Activated CD8-positive, alpha-beta memory T cell treated with anti-CD3 and anti-CD28 coated beads, Interleukin-2, amount 10 ng/mL, durations not matched to agents 7 days and 5 days (primary cell): ENCODE data around the gene TMEM106B. TPM values are rescaled to one million over a fixed set of nuclear protein-coding genes. Genes with fewer than 3 reads are reported as not detected.

Experiments
- ATAC-seq: fragments of 150-1000 bp; cut with Tn5 transposase; one replicate; pipeline ENCODE4 v1.10.0; 2021; ENCODE audit warnings: moderate library complexity
- CTCF ChIA-PET: fragments of 350-600 bp; sonication (Branson Sonifier 250); formaldehyde crosslinking; loops from one replicate; lab custom pipeline; 2021; ENCODE audit warnings: antibody characterized with exemption; lab: Charles Lee
- DNase-seq: peaks from one replicate; pipeline ENCODE4 v3.0.0-alpha.2; 2020
- H3K27ac Mint-ChIP-seq: one replicate; pipeline ENCODE4 v1.8.0; 2021; ENCODE audit warnings: mild to moderate bottlenecking, mixed read lengths
- H3K27me3 Mint-ChIP-seq: one replicate; pipeline ENCODE4 v1.8.0; 2021; ENCODE audit warnings: mixed read lengths
- H3K36me3 Mint-ChIP-seq: one replicate; pipeline ENCODE4 v1.8.0; 2021; ENCODE audit warnings: mild to moderate bottlenecking, mixed read lengths
- H3K4me1 Mint-ChIP-seq: one replicate; pipeline ENCODE4 v1.8.0; 2021; ENCODE audit warnings: mixed read lengths
- H3K4me3 Mint-ChIP-seq: one replicate; pipeline ENCODE4 v1.8.0; 2021; ENCODE audit warnings: mild to moderate bottlenecking, moderate library complexity, mixed read lengths
- H3K9me3 Mint-ChIP-seq: one replicate; pipeline ENCODE4 v1.8.0; 2022; ENCODE audit warnings: low read depth, mixed read lengths
- total RNA-seq, 2 experiments: library from RNA; stranded (reverse); gene quantifications; one replicate each; pipeline ENCODE4 v1.2.3, GENCODE V29; 2021

TMEM106B gene
- total RNA-seq, 2 experiments from 2014 or later = 23.0 to 23.2 TPM

GRCh38 chr7:12234334-12234865 is 23.3 kb downstream of the TMEM106B start:
- Mint-ChIP-seq H3K36me3 (peaks cover 35% of the 10 kb centered on the region), H3K4me3 (no peak overlapping the region), H3K27me3 (no peaks in the 10 kb centered on the region), H3K9me3 (no peaks in the 10 kb centered on the region), H3K27ac (no peak overlapping the region), H3K4me1 (peaks cover 3% of the 10 kb centered on the region)
- ATAC-seq (no peak), DNase-seq (no peak)
- CTCF ChIA-PET = no interaction called here

GRCh38 chr7:12235970-12236369 is 24.9 kb downstream of the TMEM106B start:
- ATAC-seq (no peak), DNase-seq (no peak)
- Mint-ChIP-seq H3K27me3 (no peaks in the 10 kb centered on the region), H3K36me3 (peaks cover 32% of the 10 kb centered on the region), H3K27ac (no peak overlapping the region), H3K4me3 (no peak overlapping the region), H3K4me1 (peaks cover 10% of the 10 kb centered on the region), H3K9me3 (no peaks in the 10 kb centered on the region)
- CTCF ChIA-PET = interaction anchor here (0.6 kb wide), 1 partner anchor 151 kb away, joined by 4 read pairs; no protein-coding TSS in a partner anchor

GRCh38 chr7:12237007-12237406 is 25.9 kb downstream of the TMEM106B start:
- H3K36me3 Mint-ChIP-seq = peaks cover 37% of the 10 kb centered on the region
- no peak overlapping the region for H3K4me3 Mint-ChIP-seq
- H3K4me1 Mint-ChIP-seq = peaks cover 11% of the 10 kb centered on the region
- H3K27ac Mint-ChIP-seq = no peak overlapping the region
- no peak for DNase-seq
- CTCF ChIA-PET = no interaction called here
- peaks cover 2% of the 10 kb centered on the region for H3K9me3 Mint-ChIP-seq
- H3K27me3 Mint-ChIP-seq = no peaks in the 10 kb centered on the region
- no peak for ATAC-seq

DNA sequence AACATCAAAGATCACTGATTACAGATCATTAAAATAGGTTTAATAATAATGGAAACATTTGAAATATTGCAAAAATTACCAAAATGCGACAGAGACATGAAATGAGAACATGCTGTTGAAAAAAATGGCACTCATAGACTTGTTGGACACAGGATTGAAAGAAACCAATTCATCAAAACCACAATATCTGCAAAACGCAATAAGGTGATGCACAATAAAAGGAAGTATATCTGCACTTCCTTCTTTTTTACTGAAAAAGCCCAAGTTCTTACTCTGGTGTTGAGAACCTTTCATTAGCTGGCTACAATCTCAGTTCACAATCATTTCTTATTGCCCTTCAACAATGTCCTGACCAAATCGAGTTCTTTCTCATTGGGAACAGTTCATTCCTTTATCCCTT is 28.7 kb downstream of the TMEM106B start:
- no peak overlapping the region for H3K27ac Mint-ChIP-seq
- no peak for ATAC-seq
- peaks cover 2% of the 10 kb centered on the region for H3K9me3 Mint-ChIP-seq
- H3K4me3 Mint-ChIP-seq = no peak overlapping the region
- no peaks in the 10 kb centered on the region for H3K27me3 Mint-ChIP-seq
- peaks cover 25% of the 10 kb centered on the region for H3K36me3 Mint-ChIP-seq
- DNase-seq = no peak
- peaks cover 8% of the 10 kb centered on the region for H3K4me1 Mint-ChIP-seq
- CTCF ChIA-PET = interaction anchor here (0.6 kb wide), 1 partner anchor 24 kb away, joined by 3 read pairs; no protein-coding TSS in a partner anchor

DNA sequence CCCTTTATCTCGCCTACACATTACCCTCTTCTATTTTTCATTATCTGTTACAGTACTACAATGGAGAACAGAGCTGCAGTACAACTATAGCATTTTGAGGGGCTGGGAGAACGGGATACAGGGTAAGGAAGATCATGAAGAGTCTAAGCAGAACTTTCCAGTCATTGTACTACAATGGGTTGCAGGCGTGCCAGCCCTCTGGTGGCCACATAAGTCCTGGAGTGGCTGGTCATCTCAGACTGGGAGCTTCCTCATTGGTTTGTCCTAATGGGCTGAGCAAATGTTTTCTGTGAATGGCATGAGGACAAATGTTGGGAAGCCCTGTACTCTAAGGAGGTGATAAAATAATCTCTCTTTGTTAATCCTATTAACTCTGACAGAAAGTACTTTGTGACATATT is 33.0 kb downstream of the TMEM106B start:
- DNase-seq = no peak
- Mint-ChIP-seq H3K4me3 (no peak overlapping the region), H3K27me3 (no peaks in the 10 kb centered on the region), H3K27ac (no peak overlapping the region), H3K36me3 (peaks cover 9% of the 10 kb centered on the region), H3K9me3 (peaks cover 2% of the 10 kb centered on the region), H3K4me1 (peaks cover 8% of the 10 kb centered on the region)
- CTCF ChIA-PET = interaction anchor here (1.1 kb wide), 1 partner anchor 14 kb away, joined by 3 read pairs; no protein-coding TSS in a partner anchor
- no peak for ATAC-seq

DNA sequence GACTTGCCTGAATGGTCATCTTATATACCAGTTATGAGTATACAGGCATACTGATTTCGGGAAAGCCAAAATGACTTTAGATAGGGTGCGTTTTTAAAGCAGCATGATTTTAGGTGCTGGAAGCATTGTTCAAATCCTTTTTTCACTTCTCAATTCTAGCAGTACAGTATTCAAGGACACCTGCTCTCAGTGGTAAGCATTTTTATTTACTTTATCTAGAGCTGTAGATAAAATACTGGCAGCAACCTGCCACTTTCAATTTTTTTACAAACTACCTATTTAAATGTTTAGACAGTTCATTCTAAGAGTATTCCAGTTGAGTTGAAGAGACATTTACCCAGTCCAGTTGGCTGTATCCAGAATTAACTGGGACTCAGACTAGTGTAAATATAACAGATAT is 33.6 kb downstream of the TMEM106B start:
- CTCF ChIA-PET = interaction anchor here (1.1 kb wide), 1 partner anchor 13 kb away, joined by 3 read pairs; no protein-coding TSS in a partner anchor
- peaks cover 2% of the 10 kb centered on the region for H3K9me3 Mint-ChIP-seq
- H3K4me1 Mint-ChIP-seq = peaks cover 6% of the 10 kb centered on the region
- no peak overlapping the region for H3K4me3 Mint-ChIP-seq
- peaks cover 9% of the 10 kb centered on the region for H3K36me3 Mint-ChIP-seq
- no peak overlapping the region for H3K27ac Mint-ChIP-seq
- DNase-seq (no peak), ATAC-seq (no peak)
- H3K27me3 Mint-ChIP-seq = no peaks in the 10 kb centered on the region

- no peak for DNase-seq
- H3K36me3 Mint-ChIP-seq = peaks cover 10% of the 10 kb centered on the region
- ATAC-seq = no peak
- no peak overlapping the region for H3K4me3 Mint-ChIP-seq
- no peak overlapping the region for H3K27ac Mint-ChIP-seq
- H3K9me3 Mint-ChIP-seq = peaks cover 4% of the 10 kb centered on the region
- H3K27me3 Mint-ChIP-seq = peaks cover 4% of the 10 kb centered on the region
- CTCF ChIA-PET = no interaction called here
- H3K4me1 Mint-ChIP-seq = no peaks in the 10 kb centered on the region
These were observed 38.6 kb downstream of the TMEM106B start for GRCh38 chr7:12249706-12250105.

GRCh38 chr7:12250232-12250631 is 39.1 kb downstream of the TMEM106B start:
- Mint-ChIP-seq H3K36me3 (peaks cover 10% of the 10 kb centered on the region), H3K9me3 (peaks cover 4% of the 10 kb centered on the region), H3K27ac (no peak overlapping the region), H3K27me3 (peaks cover 4% of the 10 kb centered on the region), H3K4me1 (no peaks in the 10 kb centered on the region), H3K4me3 (no peak overlapping the region)
- DNase-seq (no peak), ATAC-seq (no peak)
- CTCF ChIA-PET = no interaction called here

GRCh38 chr7:12256090-12256489 is 45.0 kb downstream of the TMEM106B start:
- CTCF ChIA-PET = no interaction called here
- peaks cover 10% of the 10 kb centered on the region for H3K36me3 Mint-ChIP-seq
- no peak for DNase-seq
- H3K9me3 Mint-ChIP-seq = peaks cover 4% of the 10 kb centered on the region
- ATAC-seq = no peak
- H3K4me1 Mint-ChIP-seq = no peaks in the 10 kb centered on the region
- H3K27ac Mint-ChIP-seq = no peak overlapping the region
- H3K4me3 Mint-ChIP-seq = no peak overlapping the region
- H3K27me3 Mint-ChIP-seq = peaks cover 10% of the 10 kb centered on the region

DNA sequence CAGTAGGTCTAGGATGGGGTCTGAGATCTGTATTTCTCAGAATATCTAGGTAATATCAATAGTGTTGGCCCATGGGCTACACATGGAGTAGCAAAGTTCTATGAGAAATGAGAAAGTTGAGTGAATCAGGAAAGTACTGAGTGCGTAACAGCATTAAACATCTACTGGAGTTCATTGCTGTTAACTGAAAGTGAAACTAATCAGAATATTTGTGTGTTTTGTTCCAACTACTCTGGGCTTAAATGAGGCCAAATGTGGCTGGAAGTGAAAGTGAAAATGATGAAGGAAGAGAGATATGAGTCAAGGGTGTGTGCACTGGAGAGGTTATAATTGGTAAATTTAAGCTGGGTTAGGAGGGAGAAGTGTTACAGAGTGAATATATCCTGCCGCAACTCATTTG is 46.5 kb downstream of the TMEM106B start:
- Mint-ChIP-seq H3K27ac (no peak overlapping the region), H3K27me3 (peaks cover 6% of the 10 kb centered on the region), H3K4me1 (no peaks in the 10 kb centered on the region), H3K9me3 (no peaks in the 10 kb centered on the region), H3K4me3 (no peak overlapping the region), H3K36me3 (peaks cover 1% of the 10 kb centered on the region)
- DNase-seq = peak; percentile 66
- peak; percentile 100 for ATAC-seq
- CTCF ChIA-PET = interaction anchor here (1.0 kb wide), 1 partner anchor 13 kb away, joined by 3 read pairs; no protein-coding TSS in a partner anchor

GRCh38 chr7:12258074-12258473 is 47.0 kb downstream of the TMEM106B start:
- no peaks in the 10 kb centered on the region for H3K4me1 Mint-ChIP-seq
- H3K36me3 Mint-ChIP-seq = peaks cover 1% of the 10 kb centered on the region
- DNase-seq (no peak), ATAC-seq (no peak)
- peaks cover 9% of the 10 kb centered on the region for H3K27me3 Mint-ChIP-seq
- no peaks in the 10 kb centered on the region for H3K9me3 Mint-ChIP-seq
- H3K4me3 Mint-ChIP-seq = no peak overlapping the region
- CTCF ChIA-PET = interaction anchor here (1.0 kb wide), 1 partner anchor 13 kb away, joined by 3 read pairs; no protein-coding TSS in a partner anchor
- no peak overlapping the region for H3K27ac Mint-ChIP-seq

DNA sequence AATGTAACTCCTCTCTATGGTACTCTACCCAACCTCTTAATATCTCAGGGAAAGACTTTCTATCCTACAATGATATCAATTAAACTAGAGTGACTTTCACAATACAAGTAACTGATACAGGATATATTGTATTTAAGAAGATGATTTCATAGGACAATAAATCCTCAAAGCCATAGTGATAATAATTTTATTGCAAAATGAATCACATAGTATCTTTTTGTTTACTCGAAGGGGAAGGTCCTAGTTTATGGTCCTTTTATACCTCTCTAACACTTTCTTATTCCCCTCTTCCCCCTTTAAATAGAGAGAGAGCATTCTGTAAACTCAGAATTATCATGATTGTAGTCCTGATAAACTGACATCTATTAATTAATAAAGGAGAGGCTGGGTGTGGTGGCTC is 56.4 kb downstream of the TMEM106B start:
- Mint-ChIP-seq H3K4me1 (no peaks in the 10 kb centered on the region), H3K27ac (no peak overlapping the region), H3K27me3 (peaks cover 8% of the 10 kb centered on the region), H3K4me3 (no peak overlapping the region), H3K36me3 (no peaks in the 10 kb centered on the region), H3K9me3 (no peaks in the 10 kb centered on the region)
- ATAC-seq (no peak), DNase-seq (no peak)
- CTCF ChIA-PET = no interaction called here

GRCh38 chr7:12269100-12269895 is 58.2 kb downstream of the TMEM106B start:
- Mint-ChIP-seq H3K27me3 (peaks cover 3% of the 10 kb centered on the region), H3K4me3 (no peak overlapping the region), H3K27ac (no peak overlapping the region), H3K36me3 (no peaks in the 10 kb centered on the region), H3K4me1 (no peaks in the 10 kb centered on the region), H3K9me3 (no peaks in the 10 kb centered on the region)
- ATAC-seq (no peak), DNase-seq (no peak)
- CTCF ChIA-PET = no interaction called here

GRCh38 chr7:12281038-12281437 is 69.9 kb downstream of the TMEM106B start:
- CTCF ChIA-PET = no interaction called here
- Mint-ChIP-seq H3K27ac (no peak overlapping the region), H3K27me3 (no peaks in the 10 kb centered on the region), H3K36me3 (peaks cover 6% of the 10 kb centered on the region), H3K4me1 (peaks cover 2% of the 10 kb centered on the region), H3K9me3 (peaks cover 6% of the 10 kb centered on the region), H3K4me3 (no peak overlapping the region)
- no peak for DNase-seq
- ATAC-seq = no peak
